ENCODE data around the gene TBC1D4. TPM values are rescaled to one million over a fixed set of nuclear protein-coding genes. Genes with fewer than 3 reads are reported as not detected.

TBC1D4 gene
- total RNA-seq, 1 experiment from 2014 or later = 19.5 TPM

DNA sequence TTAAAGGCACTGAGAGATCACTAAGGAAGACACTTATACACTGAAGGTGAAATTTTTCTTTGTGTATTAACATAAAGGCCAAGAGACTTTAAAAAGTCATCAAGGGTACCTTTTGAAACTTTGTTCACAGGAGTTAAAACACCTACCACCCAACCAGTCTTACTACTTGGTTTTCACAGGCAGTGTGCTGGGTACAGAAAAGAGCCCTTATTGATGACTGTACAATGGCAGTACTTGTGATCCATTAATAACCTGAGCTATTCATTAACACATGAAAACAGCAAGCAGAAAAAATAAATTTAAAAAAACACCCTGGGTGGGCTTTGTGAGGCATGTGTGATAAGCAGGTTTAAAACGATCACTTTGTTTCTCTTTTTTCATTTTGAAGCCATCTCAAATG lies 148.9 kb downstream of the TBC1D4 start:
- Histone ChIP-seq H3K9me3 (ENCODE audit: insufficient read depth, low read depth) (no peaks in the 10 kb centered on the region), H4K20me1 (ENCODE audit: insufficient read depth) (no peaks in the 10 kb centered on the region), H3K27me3 (ENCODE audit: insufficient read depth, low read depth) (no peaks in the 10 kb centered on the region), H3K4me1 (replicated peaks; ENCODE audit: insufficient read depth) (no peaks in the 10 kb centered on the region), H3K36me3 (ENCODE audit: low read depth) (0 out of 2 replicates have a peak, but pooled peaks cover 3% of the 10 kb centered on the region), H3K79me2 (ENCODE audit: low read depth) (no peaks in the 10 kb centered on the region), H3K9me2 (ENCODE audit: insufficient read depth) (no peaks in the 10 kb centered on the region), H3F3A (ENCODE audit: insufficient read depth, low read depth) (no peaks in the 10 kb centered on the region), H3K4me3 (no peak overlapping the region), H3K27ac (no peak overlapping the region), H3K4me2 (no peak overlapping the region), H2AFZ (no peak overlapping the region)
- CTCF ChIA-PET = no interaction called here
- no peak for TF ChIP-seq EZH2 (IDR thresholded peaks at IDR 0.05; ENCODE audit: low read depth)
- TF ChIP-seq, protein P1, sequence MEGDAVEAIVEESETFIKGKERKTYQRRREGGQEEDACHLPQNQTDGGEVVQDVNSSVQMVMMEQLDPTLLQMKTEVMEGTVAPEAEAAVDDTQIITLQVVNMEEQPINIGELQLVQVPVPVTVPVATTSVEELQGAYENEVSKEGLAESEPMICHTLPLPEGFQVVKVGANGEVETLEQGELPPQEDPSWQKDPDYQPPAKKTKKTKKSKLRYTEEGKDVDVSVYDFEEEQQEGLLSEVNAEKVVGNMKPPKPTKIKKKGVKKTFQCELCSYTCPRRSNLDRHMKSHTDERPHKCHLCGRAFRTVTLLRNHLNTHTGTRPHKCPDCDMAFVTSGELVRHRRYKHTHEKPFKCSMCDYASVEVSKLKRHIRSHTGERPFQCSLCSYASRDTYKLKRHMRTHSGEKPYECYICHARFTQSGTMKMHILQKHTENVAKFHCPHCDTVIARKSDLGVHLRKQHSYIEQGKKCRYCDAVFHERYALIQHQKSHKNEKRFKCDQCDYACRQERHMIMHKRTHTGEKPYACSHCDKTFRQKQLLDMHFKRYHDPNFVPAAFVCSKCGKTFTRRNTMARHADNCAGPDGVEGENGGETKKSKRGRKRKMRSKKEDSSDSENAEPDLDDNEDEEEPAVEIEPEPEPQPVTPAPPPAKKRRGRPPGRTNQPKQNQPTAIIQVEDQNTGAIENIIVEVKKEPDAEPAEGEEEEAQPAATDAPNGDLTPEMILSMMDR (conservative IDR thresholded peaks at IDR 0.05) = no peak
- POLR2A ChIA-PET (ENCODE audit: unreplicated experiment) = no interaction called here
- intact Hi-C loops (cut with micrococcal nuclease; ENCODE audit: unreplicated experiment) = no loop called here
- BruUV-seq (replicated peaks) = no TSS peak
- DNase-seq = no peak

DNA sequence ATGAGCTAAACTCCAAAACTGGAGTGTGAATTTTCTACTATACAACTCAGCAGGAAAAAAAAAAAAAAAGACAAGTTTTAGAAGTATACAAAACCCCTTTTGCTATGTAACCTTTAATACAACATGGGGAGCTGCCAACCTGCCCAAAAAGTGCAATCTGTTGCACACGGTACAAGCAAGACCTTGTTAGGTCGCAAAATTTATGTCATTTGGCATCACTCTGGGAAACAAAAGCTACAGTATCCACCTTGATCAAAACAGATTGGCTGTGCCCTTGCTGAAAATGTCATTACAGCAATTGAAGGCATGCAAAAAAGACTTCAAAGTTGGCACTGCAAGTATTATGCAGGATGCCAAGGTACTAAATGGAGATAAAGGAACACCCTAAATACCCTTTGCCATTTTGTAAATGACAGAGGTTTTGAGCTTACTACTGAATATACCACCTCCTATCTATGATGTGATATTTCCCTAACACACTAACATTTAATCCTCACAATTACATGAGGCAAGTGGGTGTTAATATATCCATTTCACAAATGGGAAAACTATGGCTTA lies 150.1 kb downstream of the TBC1D4 start:
- no peak overlapping the region for H3K4me3 ChIP-seq
- H3K9me3 ChIP-seq (ENCODE audit: insufficient read depth, low read depth) = no peaks in the 10 kb centered on the region
- H4K20me1 ChIP-seq (ENCODE audit: insufficient read depth) = no peaks in the 10 kb centered on the region
- H3K9me2 ChIP-seq (ENCODE audit: insufficient read depth) = no peaks in the 10 kb centered on the region
- CTCF ChIA-PET = no interaction called here
- no TSS peak for BruUV-seq (replicated peaks)
- no peaks in the 10 kb centered on the region for H3F3A ChIP-seq (ENCODE audit: insufficient read depth, low read depth)
- H3K4me1 ChIP-seq (replicated peaks; ENCODE audit: insufficient read depth) = no peaks in the 10 kb centered on the region
- no peak overlapping the region for H2AFZ ChIP-seq
- no peak for DNase-seq
- 0 out of 2 replicates have a peak, but pooled peaks cover 3% of the 10 kb centered on the region for H3K36me3 ChIP-seq (ENCODE audit: low read depth)
- no peaks in the 10 kb centered on the region for H3K79me2 ChIP-seq (ENCODE audit: low read depth)
- no peaks in the 10 kb centered on the region for H3K27me3 ChIP-seq (ENCODE audit: insufficient read depth, low read depth)
- TF ChIP-seq, protein P1 (conservative IDR thresholded peaks at IDR 0.05) = no peak
- no peak for TF ChIP-seq EZH2 (IDR thresholded peaks at IDR 0.05; ENCODE audit: low read depth)
- POLR2A ChIA-PET (ENCODE audit: unreplicated experiment) = no interaction called here
- H3K4me2 ChIP-seq = no peak overlapping the region
- intact Hi-C loops (cut with micrococcal nuclease; ENCODE audit: unreplicated experiment) = no loop called here
- H3K27ac ChIP-seq = no peak overlapping the region

DNA sequence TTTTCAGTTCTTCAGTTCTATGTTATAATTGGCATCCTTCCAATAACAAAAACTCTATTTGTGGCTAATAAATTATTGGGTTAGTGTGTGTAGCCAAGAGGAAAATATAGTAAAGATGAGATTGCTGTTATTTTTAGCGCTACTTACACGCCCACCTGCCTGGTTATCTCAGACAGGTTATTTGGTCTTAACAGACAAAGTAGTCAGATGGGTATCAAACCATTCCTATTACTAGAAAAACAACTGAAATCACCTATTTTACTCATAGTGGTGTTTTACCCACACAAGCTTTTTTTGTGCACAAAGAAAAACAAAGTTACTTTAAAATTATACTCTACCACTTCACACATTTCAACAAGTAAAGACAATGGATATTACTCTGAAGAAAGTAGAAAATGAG lies 151.2 kb downstream of the TBC1D4 start:
- Histone ChIP-seq H3K4me3 (no peak overlapping the region), H3K79me2 (ENCODE audit: low read depth) (no peaks in the 10 kb centered on the region), H3K9me3 (ENCODE audit: insufficient read depth, low read depth) (no peaks in the 10 kb centered on the region), H3F3A (ENCODE audit: insufficient read depth, low read depth) (no peaks in the 10 kb centered on the region), H3K27ac (no peak overlapping the region), H3K9me2 (ENCODE audit: insufficient read depth) (no peaks in the 10 kb centered on the region), H3K4me1 (replicated peaks; ENCODE audit: insufficient read depth) (no peaks in the 10 kb centered on the region), H4K20me1 (ENCODE audit: insufficient read depth) (no peaks in the 10 kb centered on the region), H3K36me3 (ENCODE audit: low read depth) (0 out of 2 replicates have a peak, but pooled peaks cover 3% of the 10 kb centered on the region), H3K27me3 (ENCODE audit: insufficient read depth, low read depth) (no peaks in the 10 kb centered on the region), H3K4me2 (no peak overlapping the region), H2AFZ (no peak overlapping the region)
- TF ChIP-seq EZH2 (IDR thresholded peaks at IDR 0.05; ENCODE audit: low read depth) = no peak
- TF ChIP-seq, protein P1 (conservative IDR thresholded peaks at IDR 0.05) = no peak
- POLR2A ChIA-PET (ENCODE audit: unreplicated experiment) = no interaction called here
- CTCF ChIA-PET = no interaction called here
- intact Hi-C loops (cut with micrococcal nuclease; ENCODE audit: unreplicated experiment) = no loop called here
- no TSS peak for BruUV-seq (replicated peaks)
- no peak for DNase-seq
